GM23338 (cell line): ENCODE results near the gene PAQR4. TPM values are rescaled to one million over a fixed set of nuclear protein-coding genes. Genes with fewer than 3 reads are reported as not detected.

Experiments used
- ATAC-seq: fragments of 200-7000 bp; cut with Tn5 transposase; 3 replicates; pipeline ENCODE4 v1.9.1; 2020
- DNase-seq: peaks from one replicate; pipeline ENCODE4 v3.0.0-alpha.2; 2015; ENCODE audit warnings: low spot score
- H2AFZ ChIP-seq: fragments of 200-600 bp; sonication (generic); 2 replicates; pipeline ENCODE4 v1.8.0; 2016; ENCODE audit warnings: antibody characterized with exemption, mild to moderate bottlenecking, moderate library complexity
- H3F3A ChIP-seq: fragments of 200-600 bp; sonication (generic); replicated peaks from 2 replicates; pipeline ENCODE4 v1.8.0; 2017; ENCODE audit warnings: antibody characterized with exemption, mixed run types, low read depth
- H3K27ac ChIP-seq: fragments of 200-600 bp; sonication (generic); 2 replicates; pipeline ENCODE4 v1.6.1; 2016; ENCODE audit warnings: low read depth
- H3K27me3 ChIP-seq: fragments of 200-600 bp; sonication (generic); 2 replicates; pipeline ENCODE4 v1.8.0; 2016; ENCODE audit warnings: mild to moderate bottlenecking, mixed run types, moderate library complexity; ENCODE audit not compliant: insufficient read depth
- H3K36me3 ChIP-seq: fragments of 200-600 bp; sonication (generic); 2 replicates; pipeline ENCODE4 v1.8.0; 2016; ENCODE audit warnings: mild to moderate bottlenecking; ENCODE audit not compliant: insufficient read depth
- H3K4me1 ChIP-seq: fragments of 200-600 bp; sonication (generic); 2 replicates; pipeline ENCODE4 v1.8.0; 2016; ENCODE audit warnings: mild to moderate bottlenecking, moderate library complexity; ENCODE audit not compliant: insufficient read depth
- H3K4me2 ChIP-seq: fragments of 200-600 bp; sonication (generic); 2 replicates; pipeline ENCODE4 v1.7.1; 2017; ENCODE audit warnings: mixed run types
- H3K4me3 ChIP-seq: fragments of 200-600 bp; sonication (generic); 2 replicates; pipeline ENCODE4 v1.6.1; 2016; ENCODE audit warnings: mixed run types
- H3K79me2 ChIP-seq: fragments of 200-600 bp; sonication (generic); replicated peaks from 2 replicates; pipeline ENCODE4 v1.8.0; 2017; ENCODE audit warnings: mild to moderate bottlenecking; ENCODE audit not compliant: insufficient read depth
- H3K9me2 ChIP-seq: fragments of 200-600 bp; sonication (generic); 2 replicates; pipeline ENCODE4 v1.8.0; 2017; ENCODE audit not compliant: insufficient read depth
- H4K20me1 ChIP-seq: fragments of 200-600 bp; sonication (generic); replicated peaks from 2 replicates; pipeline ENCODE4 v1.8.0; 2017; ENCODE audit warnings: mild to moderate bottlenecking; ENCODE audit not compliant: insufficient read depth
- H3K27ac Mint-ChIP-seq: 2 replicates; pipeline ENCODE4 v1.8.0; 2020; ENCODE audit warnings: inconsistent platforms, mild to moderate bottlenecking, moderate library complexity, mixed read lengths
- H3K27me3 Mint-ChIP-seq: 3 replicates; pipeline ENCODE4 v1.8.0; 2022; ENCODE audit warnings: low read depth, mild to moderate bottlenecking, moderate library complexity, mixed read lengths, inconsistent platforms; ENCODE audit not compliant: insufficient read depth, poor library complexity
- H3K36me3 Mint-ChIP-seq: 3 replicates; pipeline ENCODE4 v1.8.0; 2021; ENCODE audit warnings: low read depth, mild to moderate bottlenecking, inconsistent platforms, moderate library complexity, mixed read lengths
- H3K4me1 Mint-ChIP-seq: 3 replicates; pipeline ENCODE4 v1.8.0; 2020; ENCODE audit warnings: mild to moderate bottlenecking, inconsistent platforms, mixed read lengths
- H3K4me3 Mint-ChIP-seq: 3 replicates; pipeline ENCODE4 v1.8.0; 2021; ENCODE audit warnings: moderate library complexity, mild to moderate bottlenecking, inconsistent platforms, mixed read lengths
- H3K9me3 Mint-ChIP-seq: 3 replicates; pipeline ENCODE4 v1.8.0; 2020; ENCODE audit warnings: moderate library complexity, mild to moderate bottlenecking, inconsistent platforms, mixed read lengths
- CREB1 ChIP-seq: fragments of 250-450 bp; sonication (Bioruptor Pico); IDR thresholded peaks from 2 replicates; pipeline ENCODE4 v1.5.0; 2020; ENCODE audit warnings: low read depth, mild to moderate bottlenecking, moderate library complexity
- ETS1 ChIP-seq: IDR thresholded peaks from 2 replicates; pipeline ENCODE4 v1.6.1; 2016; ENCODE audit warnings: antibody characterized with exemption
- EZH2 ChIP-seq: fragments of 200-600 bp; sonication (generic); IDR thresholded peaks from one replicate; pipeline ENCODE4 v1.8.0; 2017; ENCODE audit warnings: antibody characterized with exemption, mild to moderate bottlenecking, low read depth; ENCODE audit not compliant: unreplicated experiment
- EZH2phosphoT487 ChIP-seq: fragments of 200-600 bp; sonication (generic); IDR thresholded peaks from one replicate; pipeline ENCODE4 v1.8.1; 2018; ENCODE audit warnings: antibody characterized with exemption; ENCODE audit not compliant: unreplicated experiment
- JUNB ChIP-seq: IDR thresholded peaks from one replicate; pipeline ENCODE4 v1.6.1; 2016; ENCODE audit warnings: antibody characterized with exemption; ENCODE audit not compliant: unreplicated experiment
- NANOG ChIP-seq: IDR thresholded peaks from 2 replicates; pipeline ENCODE4 v1.6.1; 2016; ENCODE audit warnings: antibody characterized with exemption, borderline replicate concordance
- POLR2AphosphoS5 ChIP-seq: IDR thresholded peaks from 2 replicates; pipeline ENCODE4 v1.6.1; 2016; ENCODE audit warnings: antibody characterized with exemption, low read depth
- STAT1 ChIP-seq: IDR thresholded peaks from one replicate; pipeline ENCODE4 v1.6.1; 2016; ENCODE audit warnings: antibody characterized with exemption; ENCODE audit not compliant: unreplicated experiment
- ZNF114 ChIP-seq: fragments of 250-450 bp; sonication (Bioruptor Pico); IDR thresholded peaks from 2 replicates; pipeline ENCODE4 v1.5.0; 2020; ENCODE audit warnings: mild to moderate bottlenecking, moderate library complexity
- ZNF331 ChIP-seq: fragments of 250-450 bp; sonication (Bioruptor Pico); IDR thresholded peaks from 2 replicates; pipeline ENCODE4 v1.5.0; 2020; ENCODE audit warnings: low read depth, mild to moderate bottlenecking, moderate library complexity
- polyA plus RNA-seq: library from polyadenylated mRNA; unstranded; fragments of >200 nt; fragmentation: Nextera tagmentation; extraction: Ambion mirVana; gene quantifications from 2 replicates; pipeline ENCODE4 v1.2.1, GENCODE V29; 2016
- total RNA-seq: library from RNA; depleted of rRNA; stranded (reverse); fragments of >200 nt; shearing (Covaris generic); gene quantifications from 2 replicates; pipeline ENCODE4 v1.2.3, GENCODE V29; 2014
- TF ChIP-seq, protein P1 (sequence below): IDR thresholded peaks from one replicate; pipeline ENCODE4 v1.6.1; 2018; ENCODE audit warnings: antibody characterized with exemption; ENCODE audit not compliant: unreplicated experiment
- TF ChIP-seq, protein P2 (sequence below): fragments of 250-450 bp; sonication (Bioruptor Pico); IDR thresholded peaks from 2 replicates; pipeline ENCODE4 v1.5.0; 2020; ENCODE audit warnings: mild to moderate bottlenecking, moderate library complexity
- TF ChIP-seq, protein P3 (sequence below), 2 experiments: fragments of 200-600 bp in 1 of 2; sonication (generic) in 1 of 2; conservative IDR thresholded peaks; 2 replicates each; pipeline versions ENCODE4 v1.5.1 to v1.6.1; 2016 to 2017; ENCODE audit warnings: antibody characterized with exemption in 2 of 2, low read depth in 2 of 2, mild to moderate bottlenecking in 2 of 2, moderate library complexity in 1 of 2

The PAQR4 gene
- total and polyA plus RNA-seq, 2 experiments from 2014 or later = 7.0 to 29.3 TPM

DNA sequence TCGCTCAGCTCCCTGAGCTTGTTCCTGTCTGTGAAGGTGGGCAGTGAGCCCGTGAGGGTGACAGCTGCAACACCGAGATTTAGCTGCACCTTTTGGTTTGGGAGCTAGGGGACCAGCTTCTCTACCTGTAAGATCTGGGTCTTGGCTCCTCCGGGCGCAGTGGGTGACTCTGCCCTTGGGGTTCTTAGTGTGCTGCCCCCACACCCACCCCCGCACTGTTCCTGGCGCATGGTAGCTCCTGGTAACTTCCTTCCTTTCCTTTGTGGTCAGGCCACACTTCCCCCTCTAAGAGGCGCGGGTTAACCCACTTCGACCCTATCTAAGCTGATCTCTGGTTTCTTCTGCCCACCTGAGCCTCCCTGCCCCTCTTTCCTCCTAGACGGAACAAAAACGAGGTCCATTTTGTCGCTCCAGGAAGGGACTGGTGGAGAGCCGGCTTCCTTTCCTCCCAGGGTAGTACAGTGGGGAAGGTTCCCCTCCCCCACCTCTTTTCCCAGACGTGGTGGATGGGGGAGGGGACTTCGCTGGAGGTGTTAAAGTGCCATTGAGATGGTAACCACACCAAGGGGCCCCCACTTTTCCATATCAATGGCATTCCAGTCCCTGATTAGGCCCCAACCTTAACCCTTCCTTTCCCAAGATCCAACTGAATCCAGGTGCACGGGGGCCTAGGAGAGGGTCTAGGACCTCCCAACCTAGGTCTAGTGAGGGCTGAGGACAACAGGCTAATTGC is 39.0 kb downstream of the PAQR4 start:
- Histone ChIP-seq H3K4me1 (peaks cover 67% of the 10 kb centered on the region), H3K27me3 (peaks cover 11% of the 10 kb centered on the region), H3K27ac (peak overlapping the region; percentile 100), H4K20me1 (no peaks in the 10 kb centered on the region), H2AFZ (no peak overlapping the region), H3K9me2 (no peaks in the 10 kb centered on the region), H3K4me3 (peak overlapping the region; percentile 55), H3K4me2 (peak overlapping the region; percentile 90), H3K36me3 (no peaks in the 10 kb centered on the region), H3K79me2 (no peaks in the 10 kb centered on the region; the same call in 1 of the 2 replicates), H3F3A (peaks cover 43% of the 10 kb centered on the region)
- H3K27me3 Mint-ChIP-seq = peaks cover 42% of the 10 kb centered on the region
- ATAC-seq (peak; percentile 23), DNase-seq (peak; percentile 99)
- H3K27ac Mint-ChIP-seq = peak overlapping the region; percentile 100
- H3K4me3 Mint-ChIP-seq = peak overlapping the region; percentile 82
- TF ChIP-seq ZNF114 (CRISPR knock-in tag) (peak; percentile 91; the same call in 1 of the 2 replicates), EZH2phosphoT487 (no peak), JUNB (no peak), EZH2 (no peak), ZNF331 (CRISPR knock-in tag) (0 out of 2 replicates have a peak, but pooled peaks have one; percentile 31), STAT1 (no peak), POLR2AphosphoS5 (peak; percentile 63), NANOG (peak; percentile 90), CREB1 (CRISPR knock-in tag) (peak; percentile 87), ETS1 (peak; percentile 73)
- TF ChIP-seq, protein P1, sequence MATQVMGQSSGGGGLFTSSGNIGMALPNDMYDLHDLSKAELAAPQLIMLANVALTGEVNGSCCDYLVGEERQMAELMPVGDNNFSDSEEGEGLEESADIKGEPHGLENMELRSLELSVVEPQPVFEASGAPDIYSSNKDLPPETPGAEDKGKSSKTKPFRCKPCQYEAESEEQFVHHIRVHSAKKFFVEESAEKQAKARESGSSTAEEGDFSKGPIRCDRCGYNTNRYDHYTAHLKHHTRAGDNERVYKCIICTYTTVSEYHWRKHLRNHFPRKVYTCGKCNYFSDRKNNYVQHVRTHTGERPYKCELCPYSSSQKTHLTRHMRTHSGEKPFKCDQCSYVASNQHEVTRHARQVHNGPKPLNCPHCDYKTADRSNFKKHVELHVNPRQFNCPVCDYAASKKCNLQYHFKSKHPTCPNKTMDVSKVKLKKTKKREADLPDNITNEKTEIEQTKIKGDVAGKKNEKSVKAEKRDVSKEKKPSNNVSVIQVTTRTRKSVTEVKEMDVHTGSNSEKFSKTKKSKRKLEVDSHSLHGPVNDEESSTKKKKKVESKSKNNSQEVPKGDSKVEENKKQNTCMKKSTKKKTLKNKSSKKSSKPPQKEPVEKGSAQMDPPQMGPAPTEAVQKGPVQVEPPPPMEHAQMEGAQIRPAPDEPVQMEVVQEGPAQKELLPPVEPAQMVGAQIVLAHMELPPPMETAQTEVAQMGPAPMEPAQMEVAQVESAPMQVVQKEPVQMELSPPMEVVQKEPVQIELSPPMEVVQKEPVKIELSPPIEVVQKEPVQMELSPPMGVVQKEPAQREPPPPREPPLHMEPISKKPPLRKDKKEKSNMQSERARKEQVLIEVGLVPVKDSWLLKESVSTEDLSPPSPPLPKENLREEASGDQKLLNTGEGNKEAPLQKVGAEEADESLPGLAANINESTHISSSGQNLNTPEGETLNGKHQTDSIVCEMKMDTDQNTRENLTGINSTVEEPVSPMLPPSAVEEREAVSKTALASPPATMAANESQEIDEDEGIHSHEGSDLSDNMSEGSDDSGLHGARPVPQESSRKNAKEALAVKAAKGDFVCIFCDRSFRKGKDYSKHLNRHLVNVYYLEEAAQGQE = peak; percentile 36
- TF ChIP-seq, protein P2, sequence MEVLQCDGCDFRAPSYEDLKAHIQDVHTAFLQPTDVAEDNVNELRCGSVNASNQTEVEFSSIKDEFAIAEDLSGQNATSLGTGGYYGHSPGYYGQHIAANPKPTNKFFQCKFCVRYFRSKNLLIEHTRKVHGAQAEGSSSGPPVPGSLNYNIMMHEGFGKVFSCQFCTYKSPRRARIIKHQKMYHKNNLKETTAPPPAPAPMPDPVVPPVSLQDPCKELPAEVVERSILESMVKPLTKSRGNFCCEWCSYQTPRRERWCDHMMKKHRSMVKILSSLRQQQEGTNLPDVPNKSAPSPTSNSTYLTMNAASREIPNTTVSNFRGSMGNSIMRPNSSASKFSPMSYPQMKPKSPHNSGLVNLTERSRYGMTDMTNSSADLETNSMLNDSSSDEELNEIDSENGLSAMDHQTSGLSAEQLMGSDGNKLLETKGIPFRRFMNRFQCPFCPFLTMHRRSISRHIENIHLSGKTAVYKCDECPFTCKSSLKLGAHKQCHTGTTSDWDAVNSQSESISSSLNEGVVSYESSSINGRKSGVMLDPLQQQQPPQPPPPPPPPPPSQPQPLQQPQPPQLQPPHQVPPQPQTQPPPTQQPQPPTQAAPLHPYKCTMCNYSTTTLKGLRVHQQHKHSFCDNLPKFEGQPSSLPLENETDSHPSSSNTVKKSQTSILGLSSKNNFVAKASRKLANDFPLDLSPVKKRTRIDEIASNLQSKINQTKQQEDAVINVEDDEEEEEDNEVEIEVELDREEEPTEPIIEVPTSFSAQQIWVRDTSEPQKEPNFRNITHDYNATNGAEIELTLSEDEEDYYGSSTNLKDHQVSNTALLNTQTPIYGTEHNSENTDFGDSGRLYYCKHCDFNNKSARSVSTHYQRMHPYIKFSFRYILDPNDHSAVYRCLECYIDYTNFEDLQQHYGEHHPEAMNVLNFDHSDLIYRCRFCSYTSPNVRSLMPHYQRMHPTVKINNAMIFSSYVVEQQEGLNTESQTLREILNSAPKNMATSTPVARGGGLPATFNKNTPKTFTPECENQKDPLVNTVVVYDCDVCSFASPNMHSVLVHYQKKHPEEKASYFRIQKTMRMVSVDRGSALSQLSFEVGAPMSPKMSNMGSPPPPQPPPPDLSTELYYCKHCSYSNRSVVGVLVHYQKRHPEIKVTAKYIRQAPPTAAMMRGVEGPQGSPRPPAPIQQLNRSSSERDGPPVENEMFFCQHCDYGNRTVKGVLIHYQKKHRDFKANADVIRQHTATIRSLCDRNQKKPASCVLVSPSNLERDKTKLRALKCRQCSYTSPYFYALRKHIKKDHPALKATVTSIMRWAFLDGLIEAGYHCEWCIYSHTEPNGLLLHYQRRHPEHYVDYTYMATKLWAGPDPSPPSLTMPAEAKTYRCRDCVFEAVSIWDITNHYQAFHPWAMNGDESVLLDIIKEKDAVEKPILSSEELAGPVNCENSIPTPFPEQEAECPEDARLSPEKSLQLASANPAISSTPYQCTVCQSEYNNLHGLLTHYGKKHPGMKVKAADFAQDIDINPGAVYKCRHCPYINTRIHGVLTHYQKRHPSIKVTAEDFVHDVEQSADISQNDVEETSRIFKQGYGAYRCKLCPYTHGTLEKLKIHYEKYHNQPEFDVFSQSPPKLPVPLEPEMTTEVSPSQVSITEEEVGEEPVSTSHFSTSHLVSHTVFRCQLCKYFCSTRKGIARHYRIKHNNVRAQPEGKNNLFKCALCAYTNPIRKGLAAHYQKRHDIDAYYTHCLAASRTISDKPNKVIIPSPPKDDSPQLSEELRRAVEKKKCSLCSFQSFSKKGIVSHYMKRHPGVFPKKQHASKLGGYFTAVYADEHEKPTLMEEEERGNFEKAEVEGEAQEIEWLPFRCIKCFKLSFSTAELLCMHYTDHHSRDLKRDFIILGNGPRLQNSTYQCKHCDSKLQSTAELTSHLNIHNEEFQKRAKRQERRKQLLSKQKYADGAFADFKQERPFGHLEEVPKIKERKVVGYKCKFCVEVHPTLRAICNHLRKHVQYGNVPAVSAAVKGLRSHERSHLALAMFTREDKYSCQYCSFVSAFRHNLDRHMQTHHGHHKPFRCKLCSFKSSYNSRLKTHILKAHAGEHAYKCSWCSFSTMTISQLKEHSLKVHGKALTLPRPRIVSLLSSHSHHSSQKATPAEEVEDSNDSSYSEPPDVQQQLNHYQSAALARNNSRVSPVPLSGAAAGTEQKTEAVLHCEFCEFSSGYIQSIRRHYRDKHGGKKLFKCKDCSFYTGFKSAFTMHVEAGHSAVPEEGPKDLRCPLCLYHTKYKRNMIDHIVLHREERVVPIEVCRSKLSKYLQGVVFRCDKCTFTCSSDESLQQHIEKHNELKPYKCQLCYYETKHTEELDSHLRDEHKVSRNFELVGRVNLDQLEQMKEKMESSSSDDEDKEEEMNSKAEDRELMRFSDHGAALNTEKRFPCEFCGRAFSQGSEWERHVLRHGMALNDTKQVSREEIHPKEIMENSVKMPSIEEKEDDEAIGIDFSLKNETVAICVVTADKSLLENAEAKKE (CRISPR knock-in tag) = no peak
- TF ChIP-seq, protein P3, sequence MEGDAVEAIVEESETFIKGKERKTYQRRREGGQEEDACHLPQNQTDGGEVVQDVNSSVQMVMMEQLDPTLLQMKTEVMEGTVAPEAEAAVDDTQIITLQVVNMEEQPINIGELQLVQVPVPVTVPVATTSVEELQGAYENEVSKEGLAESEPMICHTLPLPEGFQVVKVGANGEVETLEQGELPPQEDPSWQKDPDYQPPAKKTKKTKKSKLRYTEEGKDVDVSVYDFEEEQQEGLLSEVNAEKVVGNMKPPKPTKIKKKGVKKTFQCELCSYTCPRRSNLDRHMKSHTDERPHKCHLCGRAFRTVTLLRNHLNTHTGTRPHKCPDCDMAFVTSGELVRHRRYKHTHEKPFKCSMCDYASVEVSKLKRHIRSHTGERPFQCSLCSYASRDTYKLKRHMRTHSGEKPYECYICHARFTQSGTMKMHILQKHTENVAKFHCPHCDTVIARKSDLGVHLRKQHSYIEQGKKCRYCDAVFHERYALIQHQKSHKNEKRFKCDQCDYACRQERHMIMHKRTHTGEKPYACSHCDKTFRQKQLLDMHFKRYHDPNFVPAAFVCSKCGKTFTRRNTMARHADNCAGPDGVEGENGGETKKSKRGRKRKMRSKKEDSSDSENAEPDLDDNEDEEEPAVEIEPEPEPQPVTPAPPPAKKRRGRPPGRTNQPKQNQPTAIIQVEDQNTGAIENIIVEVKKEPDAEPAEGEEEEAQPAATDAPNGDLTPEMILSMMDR (conservative IDR thresholded peaks at IDR 0.05; ENCODE audit: low read depth in 2 of 2) = no peak
- H3K4me1 Mint-ChIP-seq = peaks cover 51% of the 10 kb centered on the region
- no peaks in the 10 kb centered on the region for H3K9me3 Mint-ChIP-seq
- peaks cover 9% of the 10 kb centered on the region; the same call in 2 of the 3 replicates for H3K36me3 Mint-ChIP-seq
